Psoas muscle (tissue), 8 donors: ENCODE data around the gene DHX38. TPM values are rescaled to one million over a fixed set of nuclear protein-coding genes. Genes with fewer than 3 reads are reported as not detected.

Source experiments
- ATAC-seq, 4 donors: fragments of 200-7000 bp; cut with Tn5 transposase; one replicate each; pipeline ENCODE4 v1.9.1; 2020; ENCODE audit warnings: moderate library complexity in 3 of 4, mild to moderate bottlenecking in 2 of 4
- DNase-seq, 2 donors: peaks; one replicate each; pipeline ENCODE4 v3.0.0-alpha.2; 2020
- H3K27ac ChIP-seq: fragments of 200-600 bp; one replicate; pipeline ENCODE4 v1.8.0; 2022
- H3K27me3 ChIP-seq, 3 donors: fragments of 200-600 bp in 1 of 3; one replicate each; pipeline versions ENCODE4 v1.6.1 to v1.8.0; 2013 to 2022; ENCODE audit warnings: low read length in 2 of 3, mild to moderate bottlenecking in 2 of 3, moderate library complexity in 1 of 3; ENCODE audit not compliant: insufficient read depth in 3 of 3
- H3K36me3 ChIP-seq, 2 donors: fragments of 200-600 bp in 1 of 2; one replicate each; pipeline versions ENCODE4 v1.6.1 to v1.8.0; 2013 to 2022; ENCODE audit warnings: low read depth in 1 of 2, mild to moderate bottlenecking in 1 of 2, moderate library complexity in 1 of 2; ENCODE audit not compliant: insufficient read depth in 1 of 2
- H3K4me1 ChIP-seq: fragments of 200-600 bp; one replicate; pipeline ENCODE4 v1.8.0; 2022
- H3K4me3 ChIP-seq: fragments of 200-600 bp; one replicate; pipeline ENCODE4 v1.8.0; 2022; ENCODE audit warnings: mild to moderate bottlenecking
- H3K9me3 ChIP-seq: fragments of 200-600 bp; one replicate; pipeline ENCODE4 v1.8.0; 2022
- WGBS, 3 donors: extraction: QIAGEN DNeasy Blood & Tissue Kit; methylation state at CpG; one replicate each; pipeline versions ENCODE4 v1.1.6 to v1.1.7; 2013; 5-methylcytosine and 5-hydroxymethylcytosine counted together
- intact Hi-C, 2 donors: fragments of 100-400 bp; cut with DNase I; formaldehyde crosslinking; loops; one replicate each; pipeline versions ENCODE4 v1.11.0 to v1.14.2; 2022
- polyA plus RNA-seq, 3 donors: library from polyadenylated mRNA; stranded (reverse); fragments of 200-250 nt; gene quantifications; one replicate each; pipeline ENCODE4 v1.2.3, GENCODE V29; 2013
- total RNA-seq, 4 donors: library from RNA; stranded (reverse); fragmentation: NEBNext Ultra II Directional in 2 of 4; extraction: Animal tissue kit (Norgen Biotek cat#: 25700) in 2 of 4; gene quantifications; one replicate each; pipeline versions ENCODE4 v1.2.1 to v1.2.4, GENCODE V29; 2021 to 2023
- TF ChIP-seq, protein P1 (sequence below): fragments of 200-600 bp; IDR thresholded peaks from one replicate; pipeline ENCODE4 v1.8.0; 2022; ENCODE audit warnings: antibody characterized with exemption
- donor health status: healthy with polysubstance abuse.
- donor health status: DM: no; HTN: no; CAD: no; lungs with moderate emphysema.
- donor health status: Bipolar disorder and iron deficiency.
- donor health status: healthy.
- donor health status: DM: yes; HTN: yes; CAD: no.
- donor health status: DM: no; HTN: no; CAD: no.
- donor health status: DM: no; HTN: no; CAD: no.
- donor health status: DM: yes; HTN: yes; CAD: no.

The DHX38 gene
- total and polyA plus RNA-seq, 7 donors, result 32.8 to 71.9 (median 54.2) TPM

DNA sequence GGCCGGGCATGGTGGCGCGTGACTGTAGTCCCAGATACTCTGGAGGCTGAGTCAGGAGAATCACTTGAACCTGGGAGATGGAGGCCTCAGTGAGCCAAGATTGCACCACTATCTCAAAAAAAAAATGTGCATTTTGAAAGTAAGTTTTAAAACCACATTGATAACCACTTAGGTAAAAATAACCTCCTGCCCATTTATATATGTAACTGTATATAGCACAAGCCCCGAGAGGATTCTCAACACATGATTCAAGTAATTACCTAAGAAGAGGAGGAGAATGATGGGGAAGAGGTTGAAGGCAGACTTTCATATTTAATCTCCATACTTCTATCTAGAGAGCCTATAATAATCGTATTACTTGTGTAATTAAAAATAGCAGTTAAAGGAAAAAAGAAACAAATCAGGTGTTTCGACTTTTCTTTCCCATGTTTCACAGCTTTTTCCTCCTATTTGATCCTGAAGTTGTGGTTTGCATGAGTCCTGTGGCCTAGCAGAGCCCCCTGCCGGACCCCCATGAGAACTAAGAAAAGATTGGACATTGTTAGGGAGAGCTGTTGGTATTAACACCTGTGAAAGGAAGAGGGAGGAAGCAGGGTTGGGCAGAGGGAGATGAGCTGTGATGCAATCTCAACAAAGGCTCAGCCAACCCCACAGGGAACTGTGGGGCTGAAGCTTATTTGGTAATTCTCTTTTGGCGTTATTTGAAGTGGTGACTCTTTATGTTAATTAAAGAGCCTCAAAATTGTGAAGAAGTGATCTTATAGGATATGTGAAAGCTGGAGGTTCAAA, 56.2 kb downstream of the DHX38 start:
- Histone ChIP-seq H3K27ac (no peak overlapping the region), H3K27me3 (no peaks in the 10 kb centered on the region), H3K9me3 (no peaks in the 10 kb centered on the region), H3K36me3 (no peaks in the 10 kb centered on the region), H3K4me3 (no peak overlapping the region), H3K4me1 (no peaks in the 10 kb centered on the region)
- 78 to 81% (median 78%) methylated on average over 8 of the region's 8 CpGs for WGBS, 3 donors
- TF ChIP-seq, protein P1, sequence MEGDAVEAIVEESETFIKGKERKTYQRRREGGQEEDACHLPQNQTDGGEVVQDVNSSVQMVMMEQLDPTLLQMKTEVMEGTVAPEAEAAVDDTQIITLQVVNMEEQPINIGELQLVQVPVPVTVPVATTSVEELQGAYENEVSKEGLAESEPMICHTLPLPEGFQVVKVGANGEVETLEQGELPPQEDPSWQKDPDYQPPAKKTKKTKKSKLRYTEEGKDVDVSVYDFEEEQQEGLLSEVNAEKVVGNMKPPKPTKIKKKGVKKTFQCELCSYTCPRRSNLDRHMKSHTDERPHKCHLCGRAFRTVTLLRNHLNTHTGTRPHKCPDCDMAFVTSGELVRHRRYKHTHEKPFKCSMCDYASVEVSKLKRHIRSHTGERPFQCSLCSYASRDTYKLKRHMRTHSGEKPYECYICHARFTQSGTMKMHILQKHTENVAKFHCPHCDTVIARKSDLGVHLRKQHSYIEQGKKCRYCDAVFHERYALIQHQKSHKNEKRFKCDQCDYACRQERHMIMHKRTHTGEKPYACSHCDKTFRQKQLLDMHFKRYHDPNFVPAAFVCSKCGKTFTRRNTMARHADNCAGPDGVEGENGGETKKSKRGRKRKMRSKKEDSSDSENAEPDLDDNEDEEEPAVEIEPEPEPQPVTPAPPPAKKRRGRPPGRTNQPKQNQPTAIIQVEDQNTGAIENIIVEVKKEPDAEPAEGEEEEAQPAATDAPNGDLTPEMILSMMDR, result no peak
- intact Hi-C loops, result no loop called here
- no peak for DNase-seq
- no peak for ATAC-seq

DNA sequence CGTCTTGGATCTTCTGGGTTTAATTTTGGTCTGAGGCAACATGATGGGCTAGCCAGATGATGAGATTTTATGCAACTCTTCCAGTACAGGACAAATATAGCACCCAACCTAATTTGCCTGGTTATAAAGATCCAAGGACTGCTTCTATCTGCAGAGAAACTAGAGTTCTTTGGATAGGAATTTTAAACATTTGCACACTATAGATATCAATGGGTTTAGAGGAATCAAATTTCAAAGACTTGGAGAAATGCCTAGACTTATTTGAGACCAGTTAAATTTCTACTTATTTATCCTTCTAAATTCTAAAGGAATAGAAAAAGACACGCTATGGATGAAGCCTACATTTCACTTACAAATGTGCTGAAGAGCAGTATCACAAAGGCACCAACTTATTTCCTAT, 65.7 kb downstream of the DHX38 start:
- no peaks in the 10 kb centered on the region for H3K36me3 ChIP-seq
- DNase-seq (no peak), ATAC-seq (no peak)
- intact Hi-C loops, result no loop called here
- H3K27ac ChIP-seq, result no peak overlapping the region
- no peaks in the 10 kb centered on the region for H3K27me3 ChIP-seq
- H3K4me3 ChIP-seq, result no peak overlapping the region
- TF ChIP-seq, protein P1, result no peak
- WGBS, 3 donors, result 42 to 43% (median 43%) methylated on average over 2 of the region's 2 CpGs
- H3K9me3 ChIP-seq, result no peaks in the 10 kb centered on the region
- H3K4me1 ChIP-seq, result no peaks in the 10 kb centered on the region

DNA sequence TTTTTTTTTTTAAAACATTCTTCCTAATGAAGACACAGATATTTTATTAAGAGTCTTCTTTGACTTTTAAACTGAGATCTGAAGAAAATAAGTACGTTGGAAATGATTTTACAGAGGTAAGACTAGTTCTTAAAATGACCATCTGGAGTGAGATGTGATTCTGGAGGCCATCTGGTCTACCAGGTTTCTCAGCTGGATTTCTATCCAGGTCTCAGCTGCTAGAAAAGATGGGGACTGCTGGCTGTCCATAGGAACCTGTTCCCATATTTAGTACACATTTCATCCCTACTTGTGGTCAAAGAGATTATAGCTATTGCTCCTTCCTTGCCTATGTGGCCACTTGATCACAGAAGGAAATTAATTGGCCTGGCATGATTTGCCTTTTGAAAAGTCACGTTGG, 66.2 kb downstream of the DHX38 start:
- no peak overlapping the region for H3K27ac ChIP-seq
- ATAC-seq (no peak), DNase-seq (no peak)
- H3K27me3 ChIP-seq, result no peaks in the 10 kb centered on the region
- TF ChIP-seq, protein P1, result no peak
- WGBS, 3 donors, result 45 to 52% (median 46%) methylated on average over 2 of the region's 2 CpGs
- intact Hi-C loops, result no loop called here
- H3K9me3 ChIP-seq, result no peaks in the 10 kb centered on the region
- no peaks in the 10 kb centered on the region for H3K36me3 ChIP-seq
- no peak overlapping the region for H3K4me3 ChIP-seq
- no peaks in the 10 kb centered on the region for H3K4me1 ChIP-seq

DNA sequence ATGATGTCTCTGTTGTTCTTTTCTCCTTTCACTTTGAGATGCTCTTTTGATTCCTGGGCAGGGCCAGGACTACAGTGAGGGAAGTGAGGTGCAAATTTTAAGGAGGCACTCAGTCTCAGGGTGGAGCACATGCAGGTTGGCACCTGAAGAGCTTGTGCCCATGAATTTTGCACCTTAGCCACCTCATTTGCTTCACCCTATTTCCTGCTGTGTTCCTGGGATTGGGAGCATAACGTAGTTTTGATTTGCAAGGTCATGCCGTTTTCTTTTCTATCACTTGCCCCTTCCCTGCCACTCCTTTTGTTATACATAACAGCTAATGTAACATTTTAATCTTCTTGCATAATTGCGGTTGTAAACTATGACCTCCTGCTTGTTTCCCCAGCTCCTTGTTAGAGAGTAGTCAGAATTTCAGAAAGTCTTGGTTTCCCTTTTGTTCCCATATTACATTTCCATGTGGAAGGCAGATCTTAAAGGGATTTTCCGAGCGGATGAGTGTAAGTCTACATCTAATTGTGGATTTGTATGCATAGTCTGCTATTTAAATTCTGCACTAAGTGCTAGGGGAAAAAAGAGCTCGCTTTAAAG, 68.6 kb downstream of the DHX38 start:
- H3K27me3 ChIP-seq, result no peaks in the 10 kb centered on the region
- ATAC-seq (no peak), DNase-seq (no peak)
- no peaks in the 10 kb centered on the region for H3K9me3 ChIP-seq
- no peak overlapping the region for H3K27ac ChIP-seq
- intact Hi-C loops, result no loop called here
- H3K36me3 ChIP-seq, result no peaks in the 10 kb centered on the region
- WGBS, 3 donors, result 51 to 63% (median 60%) methylated on average over 6 of the region's 6 CpGs
- no peak overlapping the region for H3K4me3 ChIP-seq
- TF ChIP-seq, protein P1, result no peak
- no peaks in the 10 kb centered on the region for H3K4me1 ChIP-seq

Other genes with a start within 250 kb of the DHX38 start
- 10 to 100 TPM; 18.1 to 28.0 (median 22.4) TPM for gene ATXN1L, start 247.9 kb upstream of the DHX38 start, total RNA-seq
- 10 to 100 TPM in 1 of 3 donors, 1 to 10 TPM in 2; 5.9 to 20.1 (median 5.9) TPM for gene ATXN1L, start 247.9 kb upstream of the DHX38 start, polyA plus RNA-seq
- gene ZNF821, start 209.7 kb upstream of the DHX38 start, total RNA-seq, result 1 to 10 TPM; 3.1 to 6.1 (median 4.3) TPM
- gene ZNF821, start 209.7 kb upstream of the DHX38 start, polyA plus RNA-seq, result 1 to 10 TPM in 2 of 3 donors, under 1 TPM in 1; 0.87 to 4.7 (median 3.0) TPM
- gene IST1, start 198.3 kb upstream of the DHX38 start, total RNA-seq, result 100 to 1,000 TPM in 1 of 4 donors, 10 to 100 TPM in 3; 69.2 to 111 (median 81.6) TPM
- gene IST1, start 198.3 kb upstream of the DHX38 start, polyA plus RNA-seq, result 100 to 1,000 TPM in 1 of 3 donors, 10 to 100 TPM in 2; 72.5 to 115 (median 85.4) TPM
- gene PKD1L3, start 93.4 kb upstream of the DHX38 start, total RNA-seq, result under 1 TPM in 3 of 4 donors, not detected in 1; 0.04 to 0.13 (median 0.08) TPM
- gene PKD1L3, start 93.4 kb upstream of the DHX38 start, polyA plus RNA-seq, result under 1 TPM in 1 of 3 donors, not detected in 2; 0.03 TPM
- 10 to 100 TPM in 1 of 4 donors, 1 to 10 TPM in 3; 7.3 to 12.5 (median 8.8) TPM for gene DHODH, start 85.1 kb upstream of the DHX38 start, total RNA-seq
- gene DHODH, start 85.1 kb upstream of the DHX38 start, polyA plus RNA-seq, result 10 to 100 TPM in 2 of 3 donors, 1 to 10 TPM in 1; 7.6 to 13.4 (median 10.9) TPM
- 10 to 100 TPM in 2 of 4 donors, 1 to 10 TPM in 2; 2.6 to 17.3 (median 7.2) TPM for gene HP, start 39.3 kb upstream of the DHX38 start, total RNA-seq
- gene HP, start 39.3 kb upstream of the DHX38 start, polyA plus RNA-seq, result 10 to 100 TPM in 1 of 3 donors, 1 to 10 TPM in 2; 2.3 to 13.0 (median 9.3) TPM
- 1 to 10 TPM in 2 of 4 donors, under 1 TPM in 1, not detected in 1; 0.36 to 2.0 (median 1.8) TPM for gene HPR, start 30.6 kb upstream of the DHX38 start, total RNA-seq
- 1 to 10 TPM in 1 of 3 donors, under 1 TPM in 2; 0.34 to 1.1 (median 0.49) TPM for gene HPR, start 30.6 kb upstream of the DHX38 start, polyA plus RNA-seq
- 10 to 100 TPM in 1 of 4 donors, 1 to 10 TPM in 3; 6.7 to 13.1 (median 8.7) TPM for gene TXNL4B, start 227 bp upstream of the DHX38 start, total RNA-seq
- gene TXNL4B, start 227 bp upstream of the DHX38 start, polyA plus RNA-seq, result 10 to 100 TPM in 2 of 3 donors, 1 to 10 TPM in 1; 8.3 to 52.1 (median 20.7) TPM
- under 1 TPM in 2 of 4 donors, not detected in 2; 0.16 to 0.21 TPM for gene PMFBP1, start 78.3 kb downstream of the DHX38 start, total RNA-seq
- under 1 TPM; 0.37 to 0.72 (median 0.40) TPM for gene PMFBP1, start 78.3 kb downstream of the DHX38 start, polyA plus RNA-seq